Nephron progenitor cell (in vitro differentiated cells): Measurements from ENCODE around the gene KBTBD4.

ENCODE experiments used
- DNase-seq: peaks from one replicate; pipeline ENCODE4 v3.0.0; 2021
- H3K27ac Mint-ChIP-seq: 2 replicates; pipeline ENCODE4 v1.8.0; 2021; ENCODE audit warnings: mild to moderate bottlenecking, moderate library complexity, mixed read lengths
- H3K27me3 Mint-ChIP-seq: 2 replicates; pipeline ENCODE4 v1.8.0; 2021; ENCODE audit warnings: mild to moderate bottlenecking, low read depth, mixed read lengths; ENCODE audit not compliant: poor library complexity
- H3K36me3 Mint-ChIP-seq: 2 replicates; pipeline ENCODE4 v1.8.0; 2021; ENCODE audit warnings: low read depth, mixed read lengths
- H3K4me1 Mint-ChIP-seq: 2 replicates; pipeline ENCODE4 v1.8.0; 2021; ENCODE audit warnings: mixed read lengths
- H3K4me3 Mint-ChIP-seq: 2 replicates; pipeline ENCODE4 v1.8.0; 2021; ENCODE audit warnings: mild to moderate bottlenecking, moderate library complexity, mixed read lengths
- H3K9me3 Mint-ChIP-seq: 2 replicates; pipeline ENCODE4 v1.8.0; 2021; ENCODE audit warnings: mild to moderate bottlenecking, moderate library complexity, mixed read lengths
- CTCF ChIP-seq: fragments of 200-600 bp; sonication (generic); IDR thresholded peaks from 2 replicates; pipeline ENCODE4 v1.5.0; 2021; ENCODE audit warnings: antibody characterized with exemption

The KBTBD4 gene

GRCh38 chr11:47538741-47539565, 39.8 kb downstream of the KBTBD4 start:
- Mint-ChIP-seq H3K27ac (peak overlapping the region; percentile 8), H3K36me3 (peaks cover 49% of the 10 kb centered on the region), H3K9me3 (peaks cover 3% of the 10 kb centered on the region), H3K4me1 (peaks cover 14% of the 10 kb centered on the region), H3K4me3 (no peak overlapping the region), H3K27me3 (no peaks in the 10 kb centered on the region)
- no peak for TF ChIP-seq CTCF
- no peak for DNase-seq

GRCh38 chr11:47536915-47537314, 41.9 kb downstream of the KBTBD4 start:
- Mint-ChIP-seq H3K4me1 (peaks cover 25% of the 10 kb centered on the region), H3K4me3 (no peak overlapping the region), H3K9me3 (peaks cover 3% of the 10 kb centered on the region), H3K36me3 (peaks cover 45% of the 10 kb centered on the region), H3K27ac (no peak overlapping the region), H3K27me3 (no peaks in the 10 kb centered on the region)
- no peak for DNase-seq
- TF ChIP-seq CTCF: no peak

- Mint-ChIP-seq H3K27ac (peak overlapping the region; percentile 94), H3K36me3 (peaks cover 42% of the 10 kb centered on the region), H3K4me3 (no peak overlapping the region)
Measured at GRCh38 chr11:47534704-47535251, 44.0 kb downstream of the KBTBD4 start.

GRCh38 chr11:47533690-47534151, 45.0 kb downstream of the KBTBD4 start:
- H3K36me3 Mint-ChIP-seq: peaks cover 33% of the 10 kb centered on the region
- no peak for DNase-seq
- H3K4me3 Mint-ChIP-seq: no peak overlapping the region
- no peak for TF ChIP-seq CTCF
- H3K9me3 Mint-ChIP-seq: peaks cover 2% of the 10 kb centered on the region
- H3K4me1 Mint-ChIP-seq: peaks cover 29% of the 10 kb centered on the region
- H3K27me3 Mint-ChIP-seq: no peaks in the 10 kb centered on the region
- H3K27ac Mint-ChIP-seq: no peak overlapping the region

More at GRCh38 chr11:47534704-47535251, 44.0 kb downstream of the KBTBD4 start:
- no peak for TF ChIP-seq CTCF
- Mint-ChIP-seq H3K27me3 (no peaks in the 10 kb centered on the region), H3K9me3 (peaks cover 3% of the 10 kb centered on the region), H3K4me1 (peaks cover 31% of the 10 kb centered on the region)
- no peak for DNase-seq

GRCh38 chr11:47532597-47533213, 46.1 kb downstream of the KBTBD4 start:
- Mint-ChIP-seq H3K27ac (no peak overlapping the region), H3K4me1 (peaks cover 27% of the 10 kb centered on the region), H3K4me3 (no peak overlapping the region), H3K36me3 (peaks cover 30% of the 10 kb centered on the region), H3K9me3 (no peaks in the 10 kb centered on the region), H3K27me3 (no peaks in the 10 kb centered on the region)
- no peak for TF ChIP-seq CTCF
- no peak for DNase-seq
